CD14-positive monocyte (primary cell): Measurements from ENCODE around the gene KCNG2. TPM values are rescaled to one million over a fixed set of nuclear protein-coding genes. Genes with fewer than 3 reads are reported as not detected.

Experiments used
- DNase-seq, 3 donors: peaks; one replicate each; pipeline ENCODE4 v3.0.0-alpha.2; 2011 to 2022
- H2AFZ ChIP-seq: 2 replicates; pipeline ENCODE4 v1.6.0; 2012; ENCODE audit warnings: mild to moderate bottlenecking, low read depth, low read length, inconsistent platforms; ENCODE audit not compliant: insufficient read depth, poor library complexity, severe bottlenecking
- H3K27ac ChIP-seq, 2 donors: 1 replicate in 1 of 2; 2 replicates in 1 of 2; pipeline ENCODE4 v1.5.1; 2012 to 2013; ENCODE audit warnings: low read length in 2 of 2, control low read depth in 1 of 2, inconsistent platforms in 1 of 2, low read depth in 1 of 2, mild to moderate bottlenecking in 1 of 2
- H3K27me3 ChIP-seq, 2 donors: one replicate each; pipeline versions ENCODE4 v1.6.0 to v1.6.1; 2011 to 2013; ENCODE audit warnings: low read length in 2 of 2; ENCODE audit not compliant: control insufficient read depth in 2 of 2, insufficient read depth in 2 of 2
- H3K36me3 ChIP-seq, 2 donors: replicated peaks in 1 of 2; 1 replicate in 1 of 2; 2 replicates in 1 of 2; pipeline versions ENCODE4 v1.5.1 to v1.6.1; 2012 to 2013; ENCODE audit warnings: low read length in 2 of 2, control low read depth in 1 of 2, inconsistent platforms in 1 of 2, mild to moderate bottlenecking in 1 of 2; ENCODE audit not compliant: insufficient read depth in 2 of 2, control insufficient read depth in 1 of 2
- H3K4me1 ChIP-seq, 2 donors: 1 replicate in 1 of 2; 2 replicates in 1 of 2; pipeline versions ENCODE4 v1.5.1 to v1.6.1; 2012 to 2013; ENCODE audit warnings: low read length in 2 of 2, control low read depth in 1 of 2, inconsistent platforms in 1 of 2, mild to moderate bottlenecking in 1 of 2, moderate library complexity in 1 of 2; ENCODE audit not compliant: insufficient read depth in 2 of 2, control insufficient read depth in 1 of 2
- H3K4me2 ChIP-seq: replicated peaks from 2 replicates; pipeline ENCODE3; 2012; ENCODE audit warnings: low read length, moderate library complexity, mild to moderate bottlenecking; ENCODE audit not compliant: poor library complexity, severe bottlenecking; ENCODE audit errors: extremely low read depth
- H3K4me3 ChIP-seq, 3 experiments: fragments of 200-600 bp in 1 of 3; sonication (generic) in 1 of 3; replicated peaks in 1 of 3; 1 replicate in 2 of 3; 2 replicates in 1 of 3; pipeline ENCODE4 v1.5.1; 2011 to 2013; ENCODE audit warnings: low read length in 3 of 3, mild to moderate bottlenecking in 3 of 3, control low read depth in 2 of 3, low read depth in 2 of 3, inconsistent platforms in 1 of 3, moderate library complexity in 1 of 3
- H3K79me2 ChIP-seq: 2 replicates; pipeline ENCODE4 v1.6.0; 2012; ENCODE audit warnings: mild to moderate bottlenecking, control low read depth, inconsistent platforms, low read length, moderate library complexity; ENCODE audit not compliant: insufficient read depth
- H3K9ac ChIP-seq: 2 replicates; pipeline ENCODE4 v1.6.0; 2017; ENCODE audit warnings: low read length, mild to moderate bottlenecking; ENCODE audit not compliant: insufficient read depth, poor library complexity, severe bottlenecking
- H3K9me3 ChIP-seq, 2 donors: replicated peaks in 1 of 2; 1 replicate in 1 of 2; 2 replicates in 1 of 2; pipeline versions ENCODE4 v1.5.1 to v1.6.1; 2012 to 2013; ENCODE audit warnings: low read length in 2 of 2, control low read depth in 1 of 2; ENCODE audit not compliant: control insufficient read depth in 1 of 2, insufficient read depth in 1 of 2
- H4K20me1 ChIP-seq: 2 replicates; pipeline ENCODE4 v1.6.0; 2012; ENCODE audit warnings: mild to moderate bottlenecking, low read length, control low read depth, moderate library complexity; ENCODE audit not compliant: insufficient read depth
- H3K27ac Mint-ChIP-seq, 7 donors: one replicate each; pipeline ENCODE4 v1.8.0; 2020; ENCODE audit warnings: mild to moderate bottlenecking in 7 of 7, mixed read lengths in 7 of 7, moderate library complexity in 6 of 7, inconsistent platforms in 2 of 7
- H3K27me3 Mint-ChIP-seq, 3 donors: one replicate each; pipeline ENCODE4 v1.8.0; 2021 to 2022; ENCODE audit warnings: low read depth in 3 of 3, mild to moderate bottlenecking in 3 of 3, mixed read lengths in 3 of 3, moderate library complexity in 3 of 3, inconsistent platforms in 1 of 3
- H3K36me3 Mint-ChIP-seq, 2 donors: one replicate each; pipeline ENCODE4 v1.8.0; 2020; ENCODE audit warnings: mixed read lengths in 2 of 2, inconsistent platforms in 1 of 2, mild to moderate bottlenecking in 1 of 2
- H3K4me1 Mint-ChIP-seq: one replicate; pipeline ENCODE4 v1.8.0; 2020; ENCODE audit warnings: mild to moderate bottlenecking, mixed read lengths
- H3K4me3 Mint-ChIP-seq, 2 donors: one replicate each; pipeline ENCODE4 v1.8.0; 2020; ENCODE audit warnings: mild to moderate bottlenecking in 2 of 2, mixed read lengths in 2 of 2, moderate library complexity in 1 of 2
- H3K9me3 Mint-ChIP-seq, 7 donors: one replicate each; pipeline ENCODE4 v1.8.0; 2020 to 2022; ENCODE audit warnings: mixed read lengths in 7 of 7, mild to moderate bottlenecking in 6 of 7, moderate library complexity in 6 of 7, inconsistent platforms in 2 of 7
- WGBS: methylation state at CpG from one replicate; pipeline ENCODE4 v1.1.5; 2013; ENCODE audit warnings: missing lambda C conversion rate; ENCODE audit not compliant: insufficient coverage; 5-methylcytosine and 5-hydroxymethylcytosine counted together
- intact Hi-C, 2 donors: fragments of 100-400 bp; cut with micrococcal nuclease; formaldehyde crosslinking; loops; one replicate each; pipeline versions ENCODE4 v1.15.0 to v1.15.1; 2023
- polyA plus RNA-seq, 3 donors: library from polyadenylated mRNA; depleted of rRNA in 1 of 3; unstranded in 2 of 3; stranded (reverse) in 1 of 3; fragments of 300-500 nt in 2 of 3; fragments of >200 nt in 1 of 3; fragmentation: Illumina TruSeq in 2 of 3; gene quantifications; 1 replicate in 2 of 3; 2 replicates in 1 of 3; pipeline ENCODE4 v1.2.3, GENCODE V29; 2012 to 2021
- TF ChIP-seq, protein P1 (sequence below): fragments of 200-600 bp; IDR thresholded peaks from one replicate; pipeline ENCODE4 v1.8.0; 2022; ENCODE audit warnings: antibody characterized with exemption, mild to moderate bottlenecking

The KCNG2 gene
- polyA plus RNA-seq, 3 donors, result 0.04 TPM; not detected in 2

DNA sequence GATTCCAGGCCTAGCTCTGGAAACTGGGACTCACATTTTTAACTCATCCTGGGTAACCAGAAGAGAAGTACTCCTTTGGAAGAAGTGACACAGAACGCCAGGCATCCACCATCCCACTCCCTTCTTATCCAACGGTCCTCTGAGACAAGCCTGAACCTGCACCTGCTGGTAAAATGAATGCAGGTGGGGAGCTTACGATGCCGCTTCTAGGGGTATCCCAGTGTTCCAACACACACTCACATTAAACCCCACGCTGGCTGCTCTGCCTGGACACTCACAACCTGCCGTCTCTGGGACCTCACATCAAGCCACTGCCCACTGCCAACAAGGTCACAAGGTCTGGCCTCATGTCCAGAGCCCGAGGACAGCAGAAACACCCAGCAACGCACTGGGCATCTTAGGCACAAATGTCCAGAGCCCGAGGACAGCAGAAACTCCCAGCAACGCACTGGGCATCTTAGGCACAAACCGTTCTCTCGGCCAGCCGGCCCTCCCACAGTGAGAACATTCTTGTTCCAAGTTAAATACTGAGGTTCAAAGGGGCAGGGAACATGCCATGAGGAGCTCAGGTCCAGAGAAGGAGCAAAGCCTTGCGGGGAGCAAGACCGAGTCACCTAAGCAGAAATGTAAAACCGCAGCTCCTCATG, 143.9 kb downstream of the KCNG2 start:
- intact Hi-C loops, result loop anchor here (10.0 kb wide), 2 partner anchors 47 to 163 kb away; partner anchors contain the start of gene ADNP2 (in 1 of the 2)
- H3K4me1 Mint-ChIP-seq, result peaks cover 13% of the 10 kb centered on the region
- Histone ChIP-seq H3K4me2 (no peak overlapping the region), H3K9ac (no peak overlapping the region), H4K20me1 (peaks cover 100% of the 10 kb centered on the region), H3K79me2 (peaks cover 99% of the 10 kb centered on the region), H3K4me3 (no peak overlapping the region), H3K27me3 (no peaks in the 10 kb centered on the region), H3K4me1 (no peaks in the 10 kb centered on the region), H2AFZ (no peak overlapping the region), H3K36me3 (peaks cover 78 to 100% of the 10 kb centered on the region in 2 donors), H3K27ac (no peak overlapping the region), H3K9me3 (peaks cover 24 to 25% of the 10 kb centered on the region in 2 donors)
- no peak overlapping the region for H3K4me3 Mint-ChIP-seq
- H3K9me3 Mint-ChIP-seq, result peaks cover 16 to 36% (median 28%) of the 10 kb centered on the region in 7 donors
- H3K27ac Mint-ChIP-seq, result no peak overlapping the region
- 95% methylated on average over 13 of the region's 16 CpGs for WGBS
- peaks cover 0 to 2% (median 0%) of the 10 kb centered on the region in 3 donors for H3K27me3 Mint-ChIP-seq
- TF ChIP-seq, protein P1, sequence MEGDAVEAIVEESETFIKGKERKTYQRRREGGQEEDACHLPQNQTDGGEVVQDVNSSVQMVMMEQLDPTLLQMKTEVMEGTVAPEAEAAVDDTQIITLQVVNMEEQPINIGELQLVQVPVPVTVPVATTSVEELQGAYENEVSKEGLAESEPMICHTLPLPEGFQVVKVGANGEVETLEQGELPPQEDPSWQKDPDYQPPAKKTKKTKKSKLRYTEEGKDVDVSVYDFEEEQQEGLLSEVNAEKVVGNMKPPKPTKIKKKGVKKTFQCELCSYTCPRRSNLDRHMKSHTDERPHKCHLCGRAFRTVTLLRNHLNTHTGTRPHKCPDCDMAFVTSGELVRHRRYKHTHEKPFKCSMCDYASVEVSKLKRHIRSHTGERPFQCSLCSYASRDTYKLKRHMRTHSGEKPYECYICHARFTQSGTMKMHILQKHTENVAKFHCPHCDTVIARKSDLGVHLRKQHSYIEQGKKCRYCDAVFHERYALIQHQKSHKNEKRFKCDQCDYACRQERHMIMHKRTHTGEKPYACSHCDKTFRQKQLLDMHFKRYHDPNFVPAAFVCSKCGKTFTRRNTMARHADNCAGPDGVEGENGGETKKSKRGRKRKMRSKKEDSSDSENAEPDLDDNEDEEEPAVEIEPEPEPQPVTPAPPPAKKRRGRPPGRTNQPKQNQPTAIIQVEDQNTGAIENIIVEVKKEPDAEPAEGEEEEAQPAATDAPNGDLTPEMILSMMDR, result no peak
- no peak for DNase-seq
- peaks cover 79 to 92% of the 10 kb centered on the region in 2 donors for H3K36me3 Mint-ChIP-seq

DNA sequence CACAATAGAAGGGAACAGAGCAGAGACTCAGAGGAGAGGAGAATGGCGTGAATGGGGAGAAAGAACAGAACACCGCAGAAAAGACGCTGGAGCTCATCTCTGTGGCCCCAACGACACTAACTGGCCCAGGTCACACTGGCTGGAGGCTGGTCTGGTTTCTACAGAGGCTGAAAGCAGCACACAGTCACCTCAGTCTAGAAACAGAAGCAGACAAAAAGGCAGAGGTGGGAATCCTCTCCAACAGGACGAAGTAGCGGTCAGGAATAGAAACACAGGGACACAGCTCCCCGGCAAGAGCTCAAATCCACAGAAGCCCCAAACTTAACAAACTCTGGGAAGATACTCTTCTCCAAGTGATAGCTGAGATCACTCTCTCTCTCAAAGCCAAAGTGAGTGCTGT, 144.5 kb downstream of the KCNG2 start:
- H2AFZ ChIP-seq, result no peak overlapping the region
- peaks cover 99% of the 10 kb centered on the region for H3K79me2 ChIP-seq
- Mint-ChIP-seq H3K9me3 (peaks cover 10 to 30% (median 24%) of the 10 kb centered on the region in 7 donors), H3K27me3 (peaks cover 0 to 2% (median 0%) of the 10 kb centered on the region in 3 donors), H3K4me3 (no peak overlapping the region), H3K4me1 (peaks cover 13% of the 10 kb centered on the region), H3K27ac (peak overlapping the region in 2 of 7 donors; percentile 21 to 41), H3K36me3 (peaks cover 78 to 91% of the 10 kb centered on the region in 2 donors)
- WGBS, result 98% methylated on average over 6 of the region's 7 CpGs
- H4K20me1 ChIP-seq, result peaks cover 100% of the 10 kb centered on the region
- no peaks in the 10 kb centered on the region for H3K27me3 ChIP-seq
- H3K9ac ChIP-seq, result no peak overlapping the region
- TF ChIP-seq, protein P1, result no peak
- H3K9me3 ChIP-seq, result peaks cover 19 to 21% of the 10 kb centered on the region in 2 donors
- H3K4me2 ChIP-seq, result no peak overlapping the region
- H3K4me1 ChIP-seq, result no peaks in the 10 kb centered on the region
- peaks cover 74 to 100% of the 10 kb centered on the region in 2 donors for H3K36me3 ChIP-seq
- intact Hi-C loops, result loop anchor here (10.0 kb wide), 2 partner anchors 47 to 163 kb away; partner anchors contain the start of gene ADNP2 (in 1 of the 2)
- no peak for DNase-seq
- no peak overlapping the region for H3K4me3 ChIP-seq
- H3K27ac ChIP-seq, result no peak overlapping the region
